Measurements from ENCODE around the gene TLCD4.
"Not testable (repeated sequence)": the region's sequence is repeated elsewhere in the genome, so short reads cannot be mapped to it uniquely, and the experiment has no call there.

The TLCD4 gene

DNA sequence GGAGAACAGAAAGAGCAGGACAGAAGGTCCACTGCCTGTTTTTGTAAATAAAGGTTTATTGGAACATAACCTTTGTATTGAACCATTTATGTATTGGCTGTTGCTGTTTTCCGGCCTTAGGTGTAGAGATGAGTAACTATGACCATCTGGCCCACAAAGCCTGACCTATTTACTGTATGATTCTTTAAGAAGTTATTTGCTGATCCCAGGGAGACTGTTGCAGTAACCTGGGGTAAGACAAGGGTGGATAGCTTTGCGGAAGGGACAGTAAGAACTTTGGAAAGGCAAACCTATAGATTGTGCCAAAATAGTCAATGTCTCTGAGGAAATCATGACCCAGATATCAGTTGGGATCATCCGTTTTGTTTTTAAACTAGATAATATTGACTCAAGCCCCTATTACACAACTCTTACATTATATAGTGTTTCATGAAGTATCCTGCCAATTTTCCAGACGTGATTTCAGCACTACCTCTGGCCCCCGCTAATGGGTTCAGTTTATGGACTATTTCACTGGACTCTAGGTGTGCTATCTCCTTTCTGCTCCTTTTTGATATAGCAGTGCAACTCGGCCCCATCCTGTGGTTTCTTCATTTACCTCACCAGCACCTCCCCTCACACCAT, 20.8 kb upstream of the TLCD4 start:
- no peak for DNase-seq

DNA sequence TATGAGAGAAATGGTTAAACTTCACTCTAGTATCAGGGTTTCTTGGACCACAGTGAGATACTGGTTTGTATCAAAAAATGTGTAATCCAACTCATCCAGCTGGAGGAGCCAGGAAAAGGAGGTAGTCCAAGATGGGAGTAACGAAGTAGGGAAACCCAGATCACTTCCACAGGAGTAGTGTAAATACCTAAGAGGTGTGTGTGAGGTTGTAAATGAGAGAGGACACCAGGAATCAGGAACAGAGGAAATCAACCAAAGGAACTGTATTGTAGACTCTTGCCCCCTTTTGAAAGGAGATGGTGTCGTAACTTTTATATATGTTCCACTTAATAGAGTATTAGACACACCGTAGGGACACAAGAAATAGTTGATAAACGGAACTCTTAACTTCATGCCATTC, 19.7 kb upstream of the TLCD4 start:
- DNase-seq: no peak

DNA sequence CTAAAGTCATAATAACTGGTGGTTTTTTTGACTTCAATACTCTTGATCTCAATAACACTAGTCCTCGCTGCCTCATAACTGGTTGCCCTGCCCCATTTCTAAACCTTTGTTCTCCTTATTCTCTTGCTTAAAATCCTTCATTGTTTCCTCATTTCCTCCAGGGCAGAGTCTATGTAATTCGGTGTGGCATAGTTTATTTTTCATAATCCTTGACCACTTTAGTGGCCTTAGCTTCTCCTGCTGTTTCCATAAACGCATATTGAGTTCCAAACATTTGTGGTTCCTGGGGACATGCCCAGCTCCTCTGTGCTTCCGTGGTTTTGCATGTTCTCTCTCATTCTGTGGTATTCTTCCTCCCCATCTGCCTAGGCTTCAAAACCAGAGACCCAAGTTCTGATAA, 19.0 kb upstream of the TLCD4 start:
- no peak for DNase-seq

DNA sequence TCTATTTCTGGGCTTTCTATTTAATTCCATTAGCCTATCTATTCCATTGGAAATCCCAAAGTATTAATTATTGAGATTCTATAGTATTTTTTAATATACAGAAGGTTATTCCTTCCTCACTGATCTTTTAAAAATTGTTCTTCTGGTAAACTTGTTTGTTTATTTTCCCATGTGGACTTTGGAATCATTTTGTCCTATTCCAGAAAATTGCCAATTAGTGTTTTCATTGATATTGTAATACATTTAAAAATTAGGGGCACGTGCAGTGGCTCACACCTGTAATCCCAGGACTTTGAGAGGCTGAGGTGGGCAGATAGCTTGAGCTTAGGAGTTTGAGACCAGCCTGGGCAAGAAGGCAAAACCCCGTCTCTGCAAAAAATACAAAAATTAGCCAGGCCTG, 8.4 kb upstream of the TLCD4 start:
- DNase-seq: no peak

DNA sequence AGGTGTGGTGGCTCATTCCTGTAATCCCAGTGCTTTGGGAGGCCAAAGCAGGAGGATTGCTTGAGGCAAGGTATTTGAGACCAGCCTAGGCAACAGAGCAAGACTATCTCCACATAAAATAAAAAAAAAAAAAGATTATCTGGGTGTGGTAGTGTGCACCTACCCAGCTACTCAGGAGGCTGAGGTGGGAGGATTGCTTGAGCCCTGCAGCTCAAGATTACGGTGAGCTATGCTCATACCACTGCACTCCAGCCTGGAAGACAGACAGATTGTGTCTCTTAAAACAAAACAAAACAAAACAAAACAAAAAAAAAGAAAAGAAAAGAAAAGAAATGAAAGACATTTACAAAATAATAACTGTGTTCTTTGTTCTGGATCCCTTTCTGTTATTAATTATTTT, 6.1 kb upstream of the TLCD4 start:
- no peak for DNase-seq

DNA sequence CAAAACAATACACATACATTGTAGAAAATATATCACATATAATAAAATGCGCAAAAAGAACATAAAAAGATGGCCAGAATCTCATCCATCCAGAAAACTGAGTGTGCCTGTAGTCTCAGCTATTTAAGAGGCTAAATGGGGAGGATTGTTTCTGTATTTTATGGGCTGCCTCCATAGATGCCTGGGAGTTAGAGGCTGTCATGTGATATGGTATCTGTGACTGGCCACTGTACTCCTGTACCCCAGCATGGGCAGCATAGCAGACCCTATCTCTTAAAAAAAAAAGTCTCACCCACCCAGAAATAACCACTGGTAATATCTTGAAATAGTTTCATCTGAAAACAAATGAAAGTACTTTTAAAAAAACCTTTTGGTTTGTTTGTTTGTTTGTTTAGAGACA, 3.5 kb upstream of the TLCD4 start:
- no peak for DNase-seq

DNA sequence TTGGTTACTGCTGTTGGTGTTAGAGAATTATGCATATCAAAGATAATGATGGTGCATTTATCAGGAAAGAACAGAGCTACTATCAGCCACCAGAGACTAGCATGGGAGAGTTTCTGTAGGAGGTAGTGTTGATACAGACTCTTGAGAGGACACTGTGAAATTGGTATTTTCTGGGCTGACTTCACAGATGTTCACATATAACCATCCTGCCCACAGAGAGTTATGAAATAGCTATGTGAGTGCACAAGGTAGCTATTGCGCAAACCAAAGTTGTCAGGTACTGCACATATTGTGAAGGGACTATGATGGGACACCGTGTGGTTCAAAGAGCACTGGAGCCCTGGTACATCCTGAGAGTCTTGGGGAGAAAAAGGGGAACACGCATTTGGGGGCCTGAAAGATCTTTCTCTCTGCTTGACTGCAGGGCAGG, 1.4 kb upstream of the TLCD4 start:
- no peak for DNase-seq

DNA sequence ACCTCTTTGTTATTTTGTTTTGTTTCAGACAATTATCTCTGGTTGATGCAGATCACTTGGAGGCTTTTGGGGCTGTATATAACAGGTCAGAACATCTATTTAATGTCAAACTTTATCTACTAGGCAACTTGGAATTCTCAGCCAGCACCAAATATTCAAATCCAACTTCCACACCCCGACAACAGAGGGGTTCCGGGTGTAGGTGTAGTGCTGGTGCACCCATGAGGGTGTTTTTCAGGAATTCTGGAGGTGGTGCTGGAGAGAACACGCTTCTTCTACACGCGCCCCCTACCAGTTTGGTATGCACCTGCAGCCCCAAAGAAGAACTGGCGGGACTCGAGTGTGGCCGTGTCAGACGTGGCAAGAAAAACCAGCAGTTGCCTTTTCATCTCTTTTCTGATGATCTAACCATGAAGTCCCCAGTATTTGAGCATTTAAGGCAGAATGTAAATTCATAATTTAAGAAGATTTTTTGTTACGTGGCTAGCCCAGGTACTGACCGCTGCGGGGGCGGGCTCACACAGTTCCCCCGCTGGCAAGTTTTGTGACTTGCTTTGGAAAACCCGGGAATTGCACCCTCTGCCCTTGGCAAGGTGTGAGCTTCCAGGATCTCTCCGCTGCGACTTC, 462 bp upstream of the TLCD4 start:
- peak; percentile 84 to 94 for DNase-seq

DNA sequence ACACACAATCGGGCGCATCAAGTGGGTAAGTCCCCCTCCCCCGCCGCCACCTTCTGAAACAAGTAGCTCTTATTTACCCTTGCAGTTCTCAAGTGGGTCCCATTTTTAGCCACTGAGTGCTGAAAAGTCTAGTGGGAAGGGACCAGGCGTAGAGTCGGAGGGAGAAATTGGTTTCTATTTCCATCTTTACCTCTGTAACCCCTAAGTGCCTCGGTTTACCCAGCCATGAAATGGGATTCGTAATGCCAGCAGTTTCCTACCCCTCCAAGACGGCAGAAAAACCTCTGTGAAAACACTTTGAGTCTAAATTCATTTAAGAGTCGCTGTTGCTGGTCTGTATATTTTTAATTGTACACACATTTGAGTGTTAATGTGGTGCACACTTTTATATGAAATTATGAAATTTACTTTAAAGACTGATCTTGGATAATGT, 928 bp downstream of the TLCD4 start:
- DNase-seq: no peak

DNA sequence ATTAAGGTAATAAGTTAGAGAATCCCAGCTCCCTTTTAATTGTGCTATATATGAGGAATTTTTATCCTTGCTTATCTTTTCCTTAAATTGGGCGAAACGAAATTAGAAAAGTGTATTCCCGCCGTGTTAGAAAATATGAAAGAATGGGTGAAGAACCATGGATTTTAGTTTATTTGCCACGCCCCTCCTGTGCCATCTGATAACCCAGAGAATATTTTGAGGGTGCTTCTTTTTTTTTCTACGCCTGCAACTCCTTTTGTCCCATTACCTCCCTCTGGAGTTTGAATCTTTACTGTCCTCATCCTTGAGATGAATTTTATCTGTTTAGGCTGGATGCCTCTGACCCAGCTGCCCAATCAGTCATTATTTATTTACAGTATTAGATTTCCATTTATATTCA, 1.6 kb downstream of the TLCD4 start:
- DNase-seq: no peak

DNA sequence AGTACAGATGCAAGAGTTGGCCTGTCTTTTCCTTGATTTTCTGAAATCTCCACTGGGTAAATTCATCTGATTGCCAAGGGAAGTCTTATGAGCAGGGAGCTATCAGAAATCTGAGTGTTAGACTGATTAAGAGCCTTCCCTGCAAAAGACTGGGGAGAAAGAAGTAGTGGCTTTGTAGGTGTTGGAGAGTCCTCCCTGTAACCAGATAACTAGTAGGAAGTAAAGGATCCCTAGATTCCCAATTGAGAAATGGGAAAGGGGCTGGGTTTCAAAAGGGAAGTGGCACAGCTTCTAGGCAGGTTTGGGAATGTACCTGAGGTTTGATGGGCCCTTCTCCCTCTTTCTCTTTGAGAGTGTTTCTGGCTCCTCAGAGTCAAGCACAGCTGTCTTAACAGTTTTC, 2.1 kb downstream of the TLCD4 start:
- no peak for DNase-seq

DNA sequence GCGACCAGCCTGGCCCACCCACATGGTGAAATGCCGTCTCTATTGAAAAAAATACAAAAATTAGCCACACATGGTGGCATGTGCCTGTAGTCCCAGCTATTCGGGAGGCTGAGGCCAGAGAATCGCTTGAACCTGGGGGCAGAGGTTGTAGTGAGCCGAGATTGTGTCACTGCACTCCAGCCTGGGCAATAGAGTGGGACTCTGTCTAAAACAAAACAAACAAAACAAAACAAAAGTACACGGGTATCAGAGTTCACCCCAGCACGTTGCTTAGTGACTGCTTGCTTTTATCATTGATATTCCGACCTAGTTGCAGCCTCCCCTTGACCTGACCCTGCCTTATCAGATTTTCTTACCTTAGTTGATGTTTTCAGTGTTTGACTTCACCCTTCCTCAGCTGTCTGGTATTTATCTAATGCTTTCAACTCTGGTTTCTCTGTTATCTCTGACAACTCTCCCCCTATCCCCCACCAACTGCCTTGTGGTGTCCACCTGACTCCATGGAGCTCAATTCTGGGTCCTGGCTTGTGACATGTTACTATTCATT, 5.1 kb downstream of the TLCD4 start:
- no peak for DNase-seq

DNA sequence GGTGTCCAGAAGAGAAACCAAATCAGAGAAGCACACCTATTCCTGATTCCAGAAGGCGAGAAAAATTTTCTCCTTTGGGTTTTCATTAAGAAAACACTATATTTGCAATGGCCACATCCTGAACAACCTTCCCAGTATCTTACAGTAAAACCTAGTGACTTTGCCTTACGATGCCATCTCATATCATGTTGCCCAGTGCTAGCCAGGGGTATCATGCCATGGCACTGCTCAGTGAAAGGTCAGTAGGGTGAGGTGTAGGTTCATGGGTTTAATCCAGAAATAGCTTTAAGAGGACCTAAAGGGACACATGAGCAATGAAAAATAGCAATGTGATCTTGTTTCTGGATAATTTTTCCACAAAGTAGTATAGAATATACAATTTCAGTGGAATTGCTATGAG, 7.2 kb downstream of the TLCD4 start:
- no peak for DNase-seq

DNA sequence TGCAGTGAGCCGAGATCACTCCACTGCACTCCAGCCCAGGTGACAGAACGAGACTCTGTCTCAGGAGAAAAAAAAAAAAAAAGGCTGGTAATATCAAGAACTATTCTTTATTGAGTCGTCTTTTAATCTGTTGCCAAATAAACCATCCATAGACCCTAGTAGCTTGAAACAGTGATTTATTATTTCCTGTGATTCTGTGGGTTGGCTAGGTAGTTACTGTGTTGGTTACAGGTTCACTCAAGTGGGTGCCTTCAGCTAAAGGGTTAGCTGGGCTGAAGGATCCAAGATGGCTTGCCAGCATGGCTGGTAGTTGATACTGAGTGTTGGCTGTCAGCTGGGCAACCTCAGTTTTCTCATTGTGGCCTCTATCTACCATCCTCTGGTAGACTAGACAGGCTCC, 9.2 kb downstream of the TLCD4 start:
- no peak for DNase-seq

DNA sequence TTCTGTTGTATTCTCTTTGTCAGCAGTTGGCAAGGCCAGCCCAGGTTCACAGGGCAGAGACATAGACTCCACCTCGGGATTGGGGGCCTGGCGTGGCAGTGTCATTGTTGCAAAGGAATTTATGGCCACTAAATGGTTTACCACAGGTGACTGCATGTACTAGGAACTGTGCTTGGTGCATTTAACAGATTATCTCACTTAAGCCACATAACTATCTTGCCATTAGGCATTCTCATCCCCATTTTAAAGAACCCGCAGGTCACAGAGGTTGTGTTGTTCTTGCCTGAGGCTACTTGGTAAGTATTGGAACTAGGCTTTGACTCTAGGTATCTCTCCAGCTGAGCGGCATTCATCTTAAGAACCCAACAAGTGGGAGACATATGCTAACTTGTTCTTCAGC, 9.7 kb downstream of the TLCD4 start:
- DNase-seq: no peak

DNA sequence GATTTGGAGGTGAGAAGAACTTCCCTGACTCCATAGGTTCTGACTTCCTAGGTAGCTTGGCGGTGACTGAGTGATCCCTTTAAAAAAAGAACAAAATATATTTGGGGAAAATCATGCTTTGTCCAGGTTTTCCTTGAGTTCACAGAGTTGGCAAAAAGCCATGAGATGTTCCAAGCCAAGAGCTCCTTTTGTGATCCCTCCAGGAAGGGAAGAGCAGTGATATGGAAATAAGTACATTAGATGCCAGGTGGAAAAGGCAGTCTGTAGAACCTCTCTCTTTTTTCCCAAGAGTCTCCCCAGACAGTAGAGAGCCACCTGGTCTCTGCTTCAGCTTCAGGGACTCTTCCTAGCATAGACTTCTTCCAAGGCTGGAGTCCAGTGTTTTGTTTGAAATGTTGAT, 10.2 kb downstream of the TLCD4 start:
- no peak for DNase-seq

DNA sequence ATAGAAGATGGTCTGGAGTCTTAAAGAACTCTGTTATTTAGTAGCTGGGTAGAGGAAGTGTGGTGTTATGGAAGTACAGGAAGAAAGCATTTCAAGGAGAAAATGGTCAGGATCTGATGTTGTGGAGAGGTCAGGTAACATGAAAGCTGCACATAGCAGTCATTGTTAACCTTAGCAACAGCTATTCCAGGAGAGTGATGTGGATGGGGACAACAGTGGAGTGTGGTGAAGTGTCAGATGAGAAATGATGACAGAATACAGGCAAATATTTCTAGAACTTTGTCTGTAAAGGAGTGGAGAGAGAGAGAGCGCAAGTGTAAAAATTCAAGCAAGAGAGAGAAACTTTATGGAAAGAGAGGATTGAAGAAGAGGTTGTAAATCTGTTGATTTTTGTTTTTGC, 15.6 kb downstream of the TLCD4 start:
- no peak for DNase-seq

DNA sequence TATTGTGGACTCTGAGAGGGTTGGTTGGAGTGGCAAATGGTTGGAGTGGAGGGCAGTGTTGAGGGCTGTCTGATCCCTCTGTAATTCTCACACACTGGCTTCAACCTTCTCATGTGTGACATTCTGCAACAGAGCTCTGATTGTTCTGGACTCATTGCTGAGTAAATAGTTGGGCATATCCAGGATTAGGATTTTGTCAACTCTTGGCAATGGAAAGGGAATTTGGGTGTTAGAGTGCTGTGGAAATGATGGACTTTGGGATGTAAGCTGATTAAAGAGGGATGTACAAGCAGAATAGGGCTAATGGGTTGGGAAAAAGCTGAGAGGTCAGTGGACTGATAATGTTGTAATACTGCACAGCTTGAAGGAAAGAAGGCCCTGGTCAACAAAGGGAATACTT, 16.5 kb downstream of the TLCD4 start:
- no peak for DNase-seq

DNA sequence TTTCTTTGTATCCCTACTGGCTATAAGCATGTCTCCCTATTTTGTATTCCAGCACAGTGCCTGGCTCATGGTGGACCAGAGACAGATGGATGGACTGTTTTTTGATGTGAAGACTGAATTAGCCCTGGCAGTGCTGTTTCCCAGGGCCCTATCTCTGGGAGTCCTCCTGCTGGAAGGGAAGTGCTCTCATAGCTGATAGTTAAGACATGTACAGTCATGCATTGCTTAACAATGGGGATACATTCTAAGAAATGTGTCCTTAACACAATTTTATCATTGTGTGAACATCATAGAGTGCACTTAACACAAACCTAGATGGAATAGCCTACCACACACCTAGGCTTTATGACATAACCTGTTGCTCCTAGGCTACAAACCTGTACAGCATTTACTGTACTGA, 21.1 kb downstream of the TLCD4 start:
- DNase-seq: no peak

DNA sequence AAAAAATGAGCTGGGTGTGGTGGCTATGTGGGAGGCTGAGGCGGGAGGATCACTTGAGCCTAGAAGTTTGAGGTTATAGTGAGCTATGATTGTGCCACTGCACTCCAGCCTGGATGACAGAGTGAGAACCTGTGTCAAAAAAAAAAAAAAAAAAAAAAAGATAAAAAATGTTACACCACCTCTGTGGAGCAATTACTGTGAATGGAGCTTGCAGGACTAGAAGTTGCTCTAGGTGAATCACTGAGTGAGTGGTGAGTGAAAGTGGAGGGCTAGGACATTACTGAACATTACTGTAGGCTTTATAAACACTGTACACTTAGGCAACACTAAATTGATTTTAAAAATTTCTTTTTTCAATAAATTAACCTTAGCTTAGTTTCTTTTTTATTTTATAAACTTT, 21.9 kb downstream of the TLCD4 start:
- no peak for DNase-seq

DNA sequence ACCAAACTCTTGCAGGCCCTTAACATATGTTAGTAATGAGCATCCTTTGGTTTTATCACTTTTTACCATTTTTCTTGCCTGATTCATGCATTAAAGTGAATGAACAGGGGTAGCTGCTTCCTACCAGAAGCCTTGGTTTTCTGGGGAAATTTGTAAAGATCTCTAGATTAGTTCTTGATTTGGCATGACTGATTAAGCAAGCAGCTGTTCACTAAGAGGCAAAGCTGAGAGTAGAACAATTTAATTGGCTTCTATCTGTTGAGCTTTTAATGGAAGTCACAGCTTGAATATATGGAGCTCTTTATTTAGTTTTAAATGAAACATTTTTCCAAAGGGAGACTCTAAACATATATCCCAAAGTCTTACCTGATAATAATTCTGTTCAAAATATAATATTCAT, 23.6 kb downstream of the TLCD4 start:
- DNase-seq: no peak

DNA sequence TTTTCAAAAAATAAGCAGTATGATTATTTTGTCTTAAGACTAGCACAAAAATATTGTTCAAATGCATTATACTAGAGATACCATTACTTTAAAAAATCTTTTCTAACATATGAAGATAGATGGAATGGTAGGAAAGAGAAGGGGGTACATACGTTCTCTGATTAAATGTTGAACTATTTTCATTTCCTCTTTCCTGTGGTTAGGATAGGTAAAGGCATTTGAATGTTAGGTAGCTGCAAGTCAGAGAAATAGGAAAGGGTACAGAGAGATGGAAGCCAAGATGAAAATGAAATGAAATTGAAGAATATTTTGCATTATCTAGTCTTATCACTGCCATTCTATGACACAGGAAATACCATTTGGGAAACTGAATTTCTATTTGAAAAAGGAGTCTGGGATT, 28.3 kb downstream of the TLCD4 start:
- DNase-seq: no peak

DNA sequence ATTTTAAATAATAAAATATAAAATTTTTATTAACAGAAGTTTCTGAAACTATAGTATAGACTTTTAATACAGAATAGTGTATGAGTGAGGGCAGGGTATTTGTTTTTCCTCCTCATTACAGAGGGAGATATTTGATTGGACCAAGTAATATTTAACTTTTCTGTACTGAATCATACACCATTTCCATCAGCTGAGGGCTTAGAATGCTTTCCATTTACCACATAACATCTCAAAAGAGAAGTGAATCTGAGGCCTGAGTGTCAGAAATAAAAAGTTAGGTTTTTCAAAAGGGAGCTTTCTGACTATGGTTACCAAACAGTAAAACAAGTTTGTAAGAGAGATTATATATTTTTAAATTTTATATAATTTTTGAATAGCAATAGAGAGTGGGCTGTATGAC, 29.5 kb downstream of the TLCD4 start:
- no peak for DNase-seq

DNA sequence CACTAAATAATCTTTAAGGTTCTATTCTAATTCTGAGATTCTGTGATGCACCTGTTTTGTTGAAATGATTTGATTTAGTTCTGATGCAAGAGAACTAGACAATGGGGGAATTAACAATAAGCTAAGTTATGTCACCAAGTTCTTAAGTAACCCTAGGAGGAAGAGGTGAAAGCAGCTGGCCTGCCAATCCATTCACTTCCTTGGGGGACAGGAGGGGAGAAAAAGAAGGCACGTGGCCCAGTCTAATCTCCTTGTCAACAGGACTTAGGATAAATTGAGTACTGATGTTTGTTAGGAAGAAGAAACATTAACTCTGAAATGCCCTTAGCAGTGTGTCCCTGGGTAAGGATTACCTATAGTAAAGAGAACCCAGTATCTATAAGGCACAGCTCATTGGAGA, 36.9 kb downstream of the TLCD4 start:
- no peak for DNase-seq

DNA sequence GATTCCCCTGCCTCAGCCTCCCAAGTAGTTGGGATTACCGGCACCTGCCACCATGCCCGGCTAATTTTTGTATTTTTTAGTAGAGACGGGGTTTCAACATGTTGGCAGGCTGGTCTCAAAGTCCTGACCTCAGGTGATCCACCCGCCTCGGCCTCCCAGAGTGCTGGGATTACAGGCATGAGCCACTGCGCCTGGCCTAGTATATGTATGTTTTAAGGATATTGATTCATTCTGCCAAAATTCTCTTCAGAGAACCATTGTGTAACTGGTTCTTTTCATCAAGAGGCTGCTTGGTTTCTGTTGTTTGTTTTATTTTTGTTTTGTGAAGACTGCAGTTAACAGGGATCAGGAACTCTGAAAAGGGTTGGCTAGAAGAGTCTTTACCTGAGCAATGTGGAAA, 48.4 kb downstream of the TLCD4 start:
- DNase-seq: not testable (repeated sequence)

Data from NCI-H526 (cell line).